Stimulated activated CD8-positive, alpha-beta memory T cell treated with anti-CD3 and anti-CD28 coated beads, Interleukin-7, amount 100 ng/mL, for 24 hours (primary cell): ENCODE measurements around the gene NIPAL3.
"Not testable (repeated sequence)": the region's sequence is repeated elsewhere in the genome, so short reads cannot be mapped to it uniquely, and the experiment has no call there.

ENCODE experiments used
- DNase-seq: peaks from one replicate; pipeline ENCODE4 v3.0.0-alpha.2; 2020; ENCODE audit warnings: low read depth

NIPAL3 gene

DNA sequence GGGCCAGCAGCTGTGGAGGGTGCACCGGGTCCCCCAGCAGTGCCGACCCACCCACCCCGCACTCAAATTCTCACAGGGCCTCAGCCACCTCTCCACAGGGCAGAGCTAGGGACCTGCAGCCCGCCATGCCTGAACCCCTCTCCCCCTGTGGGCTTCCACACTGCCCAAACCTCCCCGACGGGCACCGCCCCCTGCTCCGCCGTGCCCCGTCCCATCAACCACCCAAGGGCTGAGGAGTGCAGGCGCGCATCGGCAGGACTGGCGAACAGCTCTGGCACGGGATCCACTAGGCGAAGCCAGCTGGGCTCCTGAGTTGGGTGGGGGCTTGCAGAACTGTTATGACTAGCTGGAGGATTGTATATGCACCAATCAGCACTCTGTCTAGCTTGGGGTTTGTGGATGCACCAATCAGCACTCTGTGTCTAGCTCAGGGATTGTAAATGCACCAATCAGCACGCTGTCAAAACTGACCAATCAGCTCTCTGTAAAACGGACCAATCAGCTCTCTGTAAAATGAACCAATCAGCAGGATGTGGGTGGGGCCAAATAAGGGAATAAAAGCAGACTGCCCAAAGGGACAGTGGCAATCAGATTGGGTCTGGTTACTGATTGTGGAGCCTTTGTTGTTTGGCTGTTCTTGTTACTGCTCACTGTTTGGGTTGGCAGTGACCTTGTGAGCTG lies 74.6 kb downstream of the NIPAL3 start:
- DNase-seq: no peak

DNA sequence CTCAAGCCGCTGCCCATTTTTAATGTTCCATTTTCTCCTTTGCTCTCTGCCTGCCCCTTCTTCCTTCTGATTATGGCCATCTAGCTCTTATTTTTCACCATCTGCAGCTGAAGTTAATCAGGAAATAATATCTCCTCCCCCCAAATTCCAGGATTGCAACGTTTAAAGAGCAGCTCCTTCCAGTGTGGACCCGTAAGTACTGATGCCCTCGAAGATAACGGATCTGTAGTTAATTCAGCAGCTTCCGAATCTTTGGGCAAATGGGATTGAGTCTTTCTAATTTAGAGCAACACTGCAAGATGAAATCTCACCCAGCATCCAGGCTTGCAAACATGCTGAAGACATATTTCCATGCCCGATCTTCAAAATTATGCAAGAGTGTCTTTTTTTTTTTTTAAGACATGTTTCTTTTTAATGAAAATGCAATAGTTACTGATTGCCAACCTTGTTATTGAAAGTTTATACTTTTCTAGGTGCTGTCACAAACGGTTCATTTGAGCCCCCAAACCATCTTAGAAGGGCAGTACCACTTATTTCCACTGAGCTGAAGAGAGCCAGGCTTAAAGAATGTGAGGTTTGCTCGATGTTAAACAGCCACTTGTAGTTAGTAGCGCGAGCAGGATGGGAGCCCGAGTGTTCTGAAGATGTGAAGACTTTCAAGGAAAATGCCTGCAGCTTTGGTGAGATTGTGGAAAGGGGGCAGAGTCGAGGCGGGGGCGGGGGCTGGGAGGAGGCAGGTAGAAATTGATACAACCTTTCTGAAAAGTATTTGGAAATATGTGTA lies 76.2 kb downstream of the NIPAL3 start:
- DNase-seq: no peak

DNA sequence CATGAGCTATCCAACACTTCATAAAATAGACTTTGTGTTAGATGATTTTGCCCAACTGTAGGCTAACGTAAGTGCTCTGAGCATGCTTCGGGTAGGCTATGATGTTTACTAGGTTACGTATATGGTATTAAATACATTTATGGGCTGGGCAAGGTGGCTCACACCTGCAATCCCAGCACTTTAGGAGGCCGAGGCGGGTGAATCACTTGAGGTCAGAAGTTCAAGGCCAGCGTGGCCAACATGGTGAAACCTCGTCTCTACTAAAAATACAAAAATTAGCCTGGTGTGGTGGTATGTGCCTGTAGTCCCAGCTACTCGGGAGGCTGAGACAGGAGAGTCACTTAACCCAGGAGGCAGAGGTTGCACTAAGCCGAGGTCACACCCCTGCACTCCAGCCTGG lies 77.3 kb downstream of the NIPAL3 start:
- DNase-seq: not testable (repeated sequence)

DNA sequence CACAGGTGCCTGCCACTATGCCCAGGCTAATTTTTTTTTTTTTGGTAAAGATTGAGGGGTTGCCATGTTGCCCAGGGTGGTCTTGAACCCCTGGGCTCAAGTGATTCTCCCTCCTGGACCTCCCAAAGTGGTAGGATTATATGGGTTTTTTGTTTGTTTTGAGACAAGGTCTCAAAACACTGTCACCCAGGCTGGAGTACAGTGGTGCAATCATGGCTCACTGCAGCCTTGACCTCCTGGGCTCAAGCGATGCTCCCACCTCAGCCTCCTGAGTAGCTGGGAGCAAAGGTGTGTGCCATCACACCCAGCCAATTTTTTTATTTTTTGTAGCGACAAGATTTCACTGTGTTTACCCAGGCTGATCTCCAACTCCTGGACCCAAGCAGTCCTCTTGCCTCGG lies 78.2 kb downstream of the NIPAL3 start:
- no peak for DNase-seq

DNA sequence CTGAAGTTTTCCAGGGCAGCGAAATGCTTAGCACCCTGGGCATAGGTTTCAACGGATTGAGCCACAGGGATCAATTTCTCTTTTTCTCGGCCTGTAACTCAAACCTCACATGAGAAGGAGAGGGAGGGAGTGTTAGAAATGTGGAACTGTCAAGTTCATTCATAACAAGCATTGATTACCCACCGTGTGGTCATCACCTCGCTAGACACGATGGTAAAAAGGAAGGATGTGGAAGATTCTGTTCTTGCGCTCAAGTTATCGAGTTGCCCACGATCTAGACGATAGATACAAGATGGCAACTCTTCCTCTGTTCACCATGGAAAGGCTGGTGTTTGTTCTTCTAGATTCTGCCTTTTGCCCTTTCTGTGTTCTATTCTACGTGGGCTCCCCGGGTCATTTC lies 83.0 kb downstream of the NIPAL3 start:
- no peak for DNase-seq

DNA sequence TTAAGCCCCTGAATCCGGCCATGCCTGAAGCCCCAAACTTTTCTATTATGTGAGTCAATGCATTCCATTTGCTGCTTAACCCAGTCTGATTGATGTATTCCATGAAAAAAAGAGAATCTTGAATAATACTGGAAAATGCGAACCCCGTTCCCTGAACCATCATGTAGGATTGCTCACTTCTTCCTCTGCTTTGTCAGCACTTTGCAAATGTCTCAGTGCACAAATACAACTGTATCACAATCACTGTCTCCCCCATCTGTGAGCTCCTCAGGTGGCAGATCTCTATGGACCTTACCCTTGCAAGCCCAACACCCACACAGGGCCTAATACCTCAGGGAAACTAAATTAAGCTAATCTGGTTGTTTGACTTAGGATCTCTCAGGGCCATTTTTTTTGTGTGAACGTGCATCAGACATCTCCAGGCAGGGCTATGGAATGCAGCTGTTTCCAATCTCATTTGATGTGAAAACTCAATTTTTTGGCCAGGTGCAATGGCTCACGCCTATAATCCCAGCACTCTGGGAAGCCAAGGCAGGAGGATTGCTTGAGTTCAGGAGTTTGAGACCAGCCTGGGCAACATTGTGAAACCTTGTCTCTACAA lies 84.9 kb downstream of the NIPAL3 start:
- no peak for DNase-seq

DNA sequence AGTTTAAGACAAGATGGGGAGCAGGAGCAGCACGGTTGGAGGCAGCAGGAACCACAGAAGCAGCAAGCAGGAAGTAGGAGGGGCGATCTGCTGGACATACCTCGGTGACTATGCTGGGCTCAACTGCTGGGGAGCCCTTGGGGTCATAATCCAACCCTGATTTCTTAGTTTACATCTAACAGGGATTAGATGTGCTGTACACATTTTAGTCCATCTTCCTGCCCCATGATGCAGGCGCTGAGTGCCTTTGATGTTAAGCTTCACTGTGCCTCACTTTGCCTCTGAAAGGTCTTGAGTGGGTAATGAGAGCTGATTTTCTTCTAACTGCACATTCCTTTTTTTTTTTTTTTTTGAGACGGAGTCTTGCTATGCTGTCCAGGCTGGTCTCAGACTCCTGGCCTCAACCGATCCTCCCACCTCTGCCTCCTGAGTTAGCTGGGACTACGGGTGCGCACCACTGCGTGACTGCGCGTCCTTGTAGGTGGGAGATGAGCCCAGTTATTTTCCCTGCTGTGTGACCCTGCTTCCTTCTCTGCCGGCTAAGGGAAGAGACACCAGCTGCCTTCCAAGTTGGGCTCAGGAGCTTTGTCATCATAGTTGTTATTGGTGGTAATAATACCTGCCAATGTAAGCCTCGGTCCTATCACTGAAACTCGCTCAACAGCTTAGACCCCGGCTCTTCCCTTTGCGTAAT lies 85.9 kb downstream of the NIPAL3 start:
- no peak for DNase-seq

- peak; percentile 45 for DNase-seq
These were observed 86.6 kb downstream of the NIPAL3 start for GRCh38 chr1:24502065-24502708.

GRCh38 chr1:24502709-24503058 lies 87.1 kb downstream of the NIPAL3 start, which contains the start of gene RCAN3:
RCAN3 (plus strand) TSS chr1:24502836; CDS start chr1:24514373, 11,537 bp downstream.
- DNase-seq: peak; percentile 73

DNA sequence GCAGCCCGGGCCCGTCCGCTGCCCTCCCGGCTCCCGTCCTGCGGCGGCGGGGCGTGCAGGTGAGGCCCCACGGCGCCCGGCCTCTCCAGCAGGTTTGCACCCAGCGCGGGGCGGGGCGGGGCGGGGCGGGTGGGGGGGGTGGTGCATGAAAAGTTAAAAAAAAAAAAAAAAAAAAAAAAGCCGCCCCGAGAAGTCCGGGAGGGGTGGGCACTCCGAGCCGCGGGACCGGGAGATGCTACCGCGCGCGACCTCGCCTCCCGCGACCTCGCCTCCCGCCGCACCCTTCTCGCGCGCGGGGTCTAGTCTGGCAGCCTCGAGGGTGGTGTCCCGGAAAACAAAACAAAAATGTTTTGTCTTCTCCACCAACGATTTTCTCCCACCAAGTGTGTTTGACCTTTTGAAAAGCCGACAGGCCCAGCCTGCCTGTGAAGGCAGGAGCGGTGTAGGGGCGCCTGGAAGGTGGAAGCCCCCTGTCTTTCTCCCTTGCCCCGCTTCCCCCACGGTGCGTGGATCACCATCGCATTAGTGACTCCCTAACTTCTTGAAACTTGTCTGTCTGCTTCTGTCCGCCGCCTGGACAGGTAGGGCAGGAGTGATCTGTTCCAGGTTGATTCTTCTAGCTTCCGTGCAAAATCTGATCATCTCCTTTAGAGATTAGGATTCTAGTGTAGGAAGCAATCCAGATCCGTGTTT lies 87.6 kb downstream of the NIPAL3 start:
- no peak for DNase-seq

GRCh38 chr1:24503870-24504523 lies 88.4 kb downstream of the NIPAL3 start:
- no peak for DNase-seq

DNA sequence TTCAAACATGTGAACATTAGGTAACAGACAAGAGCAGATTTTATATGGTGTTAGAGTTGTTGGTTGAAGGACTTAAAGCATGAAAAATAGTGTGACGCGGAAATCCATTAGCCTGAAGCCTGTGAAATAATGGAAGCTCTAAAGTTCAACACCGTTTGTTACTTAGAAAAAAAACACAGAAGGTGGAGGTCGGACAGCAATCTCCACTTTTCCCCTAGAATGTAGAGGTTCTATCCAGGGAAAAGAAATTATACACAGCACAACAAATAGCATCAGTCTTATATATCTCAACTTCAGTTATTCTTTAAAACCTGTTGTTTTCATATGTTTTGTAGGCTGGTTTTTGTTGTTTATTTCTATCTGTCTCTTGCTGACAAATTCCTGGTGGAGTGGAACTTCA lies 89.0 kb downstream of the NIPAL3 start:
- no peak for DNase-seq

DNA sequence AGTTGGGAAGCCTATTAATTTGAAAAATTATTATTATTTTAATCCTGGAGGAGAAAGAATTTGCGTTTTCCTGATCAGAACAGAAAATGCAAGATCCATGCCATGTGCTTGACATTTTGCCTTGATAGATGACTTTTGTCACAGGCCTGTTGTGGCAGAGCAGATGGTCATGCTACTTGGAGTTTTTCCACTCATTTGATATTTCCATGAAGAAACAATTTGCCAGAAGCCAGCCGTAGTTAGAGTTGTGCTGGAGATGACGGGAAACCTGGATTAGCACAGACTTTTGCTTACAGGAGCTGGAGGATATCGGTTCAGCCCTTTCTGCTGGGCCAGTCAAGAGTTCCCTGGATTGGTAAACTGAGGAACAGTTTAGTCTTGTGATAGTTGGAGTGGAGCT lies 90.2 kb downstream of the NIPAL3 start:
- no peak for DNase-seq

DNA sequence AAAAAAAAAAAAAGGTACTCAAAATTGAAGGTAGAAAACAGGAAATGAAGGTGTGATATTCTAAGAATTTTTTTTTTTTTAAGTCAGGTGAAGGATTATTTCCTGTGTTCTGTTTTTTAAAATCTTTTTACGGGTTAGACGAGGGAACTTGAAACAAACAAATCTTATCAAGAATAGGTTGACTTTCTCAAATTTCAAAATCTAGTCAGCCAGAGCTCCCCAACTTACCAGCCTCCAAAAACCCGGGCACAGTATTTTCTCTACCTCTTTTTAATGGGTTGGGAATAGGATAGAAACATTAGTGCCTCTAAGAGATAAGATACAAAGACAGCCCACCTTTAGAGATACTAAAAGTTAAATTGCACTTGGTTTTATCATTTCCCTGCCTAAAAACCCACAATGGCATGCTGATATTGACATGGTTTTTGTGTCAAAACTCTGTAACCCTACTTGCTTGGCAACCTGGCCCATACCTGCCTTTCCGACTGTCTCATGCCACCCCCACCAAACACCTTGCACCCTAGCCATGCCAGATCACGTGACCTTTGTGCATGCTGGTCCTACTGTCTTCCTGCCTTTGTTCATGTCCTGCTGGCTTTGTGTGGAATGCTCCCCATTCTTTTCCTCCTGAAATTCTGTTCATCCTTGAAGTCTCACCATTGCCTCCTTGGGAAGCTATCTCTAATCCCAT lies 91.2 kb downstream of the NIPAL3 start:
- no peak for DNase-seq

DNA sequence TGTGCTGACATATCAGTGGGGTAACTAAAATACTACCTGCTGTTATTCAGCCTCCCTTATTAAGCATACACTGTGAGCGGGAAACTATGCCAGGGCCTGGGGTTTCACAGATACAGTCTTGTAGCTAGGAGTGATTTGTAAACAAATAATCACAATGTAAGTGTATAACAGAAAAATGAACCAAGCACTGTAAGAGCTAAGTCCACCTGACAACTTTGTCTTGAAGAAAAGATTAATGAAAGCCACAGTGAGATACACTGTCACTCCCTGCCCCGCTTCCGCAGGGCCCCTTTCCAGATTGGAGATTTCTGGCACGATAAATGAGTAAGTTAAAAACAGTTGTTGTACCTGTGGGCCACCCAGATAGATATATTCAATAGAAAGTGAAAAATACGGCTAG lies 91.8 kb downstream of the NIPAL3 start:
- no peak for DNase-seq

GRCh38 chr1:24508911-24509310 lies 93.3 kb downstream of the NIPAL3 start:
- no peak for DNase-seq

GRCh38 chr1:24513706-24514105 lies 98.1 kb downstream of the NIPAL3 start:
- DNase-seq: no peak

DNA sequence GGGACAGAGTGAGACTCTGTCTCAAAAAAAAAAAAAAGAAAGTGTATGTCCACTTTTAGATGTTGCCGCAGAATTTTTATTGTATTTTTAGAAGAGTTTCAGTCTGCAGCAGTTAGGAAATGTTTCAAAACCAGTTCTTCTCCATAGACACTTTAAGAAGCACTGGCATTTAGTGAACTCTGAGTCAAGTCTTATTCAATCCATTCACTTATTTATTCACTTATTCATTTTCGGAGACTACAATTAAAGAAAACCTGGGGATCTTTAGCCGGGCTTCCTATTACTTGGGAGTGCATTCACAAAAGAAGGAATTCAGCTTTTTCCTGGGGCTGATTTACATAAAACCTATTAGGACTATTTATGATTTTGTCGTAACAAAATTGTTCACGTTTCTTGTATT lies 99.3 kb downstream of the NIPAL3 start:
- DNase-seq: no peak

DNA sequence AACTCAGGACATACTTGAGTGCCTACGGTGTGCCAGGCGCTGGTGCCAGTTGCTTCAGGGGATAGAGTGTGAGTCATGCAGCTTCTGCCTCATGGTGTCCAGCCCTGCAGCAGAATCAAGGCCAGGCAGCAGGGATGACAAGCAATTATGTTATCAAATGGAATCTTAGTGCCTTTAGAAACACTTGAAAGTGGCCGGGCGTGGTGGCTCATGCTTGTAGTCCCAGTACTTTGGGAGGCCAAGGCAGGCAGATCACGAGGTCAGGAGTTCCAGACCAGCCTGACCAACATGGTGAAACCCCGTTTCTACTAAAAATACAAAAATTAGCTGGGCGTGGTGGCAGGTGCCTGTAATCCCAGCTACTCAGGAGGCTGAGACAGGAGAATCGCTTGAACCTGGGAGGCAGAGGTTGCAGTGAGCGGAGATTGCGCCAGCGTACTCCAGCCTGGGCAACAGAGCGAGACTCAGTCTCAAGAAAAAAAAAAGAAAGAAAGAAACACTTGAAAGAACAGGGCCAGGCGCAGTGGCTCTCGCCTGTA lies 100.1 kb downstream of the NIPAL3 start:
- DNase-seq: not testable (repeated sequence)

DNA sequence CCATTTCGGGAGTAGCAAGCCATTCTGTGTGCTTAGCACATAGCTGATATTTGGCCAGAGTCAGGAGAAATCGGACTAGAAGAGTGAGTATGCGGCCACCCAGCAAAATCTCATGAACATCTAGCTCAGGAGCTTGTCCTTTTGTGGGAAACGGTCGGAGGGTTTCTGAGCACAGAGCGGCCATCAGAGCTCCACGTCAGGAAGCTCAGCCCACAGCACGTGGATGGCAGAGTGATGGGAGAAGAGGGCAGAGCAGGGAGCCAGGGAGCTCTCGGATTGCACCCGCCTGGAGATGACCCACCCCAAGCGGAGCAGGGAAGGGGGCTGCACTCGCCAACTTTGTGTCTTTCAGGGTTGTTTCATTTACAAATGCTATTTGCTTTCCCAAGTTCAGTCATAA lies 100.9 kb downstream of the NIPAL3 start:
- DNase-seq: no peak
